Measurements from ENCODE around the gene C6orf118.

C6orf118 gene

GRCh38 chr6:165308926-165309731 is at the start of gene C6orf118:
Gene C6orf118 (minus strand): TSS chr6:165309605. CDS start chr6:165309586, 19 bp downstream.
- DNase-seq (ENCODE audit: extremely low read depth in 1 of 2, low read depth in 1 of 2), result no peak

GRCh38 chr6:165345700-165346099 is 36.3 kb upstream of the C6orf118 start:
- DNase-seq (ENCODE audit: extremely low read depth in 1 of 2, low read depth in 1 of 2), result no peak

- no peak for DNase-seq (ENCODE audit: extremely low read depth in 1 of 2, low read depth in 1 of 2)
Observed at GRCh38 chr6:165340532-165340931, 31.1 kb upstream of the C6orf118 start.

GRCh38 chr6:165325609-165326008 is 16.2 kb upstream of the C6orf118 start:
- DNase-seq (ENCODE audit: extremely low read depth in 1 of 2, low read depth in 1 of 2), result no peak

GRCh38 chr6:165321555-165322145 is 12.2 kb upstream of the C6orf118 start:
- no peak for DNase-seq (ENCODE audit: extremely low read depth in 1 of 2, low read depth in 1 of 2)

- no peak for DNase-seq (ENCODE audit: extremely low read depth in 1 of 2, low read depth in 1 of 2)
Observed at GRCh38 chr6:165321150-165321549, 11.7 kb upstream of the C6orf118 start.

GRCh38 chr6:165317723-165318122 is 8.3 kb upstream of the C6orf118 start:
- no peak for DNase-seq (ENCODE audit: extremely low read depth in 1 of 2, low read depth in 1 of 2)

- no peak for DNase-seq (ENCODE audit: extremely low read depth in 1 of 2, low read depth in 1 of 2)
Observed at GRCh38 chr6:165306955-165307354, 2.5 kb downstream of the C6orf118 start.

GRCh38 chr6:165301372-165302246 is 7.8 kb downstream of the C6orf118 start:
- DNase-seq (ENCODE audit: extremely low read depth in 1 of 2, low read depth in 1 of 2), result no peak

GRCh38 chr6:165300422-165300936 is 8.9 kb downstream of the C6orf118 start:
- no peak for DNase-seq (ENCODE audit: extremely low read depth in 1 of 2, low read depth in 1 of 2)

GRCh38 chr6:165298875-165299274 is 10.5 kb downstream of the C6orf118 start:
- no peak for DNase-seq (ENCODE audit: extremely low read depth in 1 of 2, low read depth in 1 of 2)

GRCh38 chr6:165298402-165298801 is 11.0 kb downstream of the C6orf118 start:
- DNase-seq (ENCODE audit: extremely low read depth in 1 of 2, low read depth in 1 of 2), result no peak

GRCh38 chr6:165292657-165293056 is 16.7 kb downstream of the C6orf118 start:
- no peak for DNase-seq (ENCODE audit: extremely low read depth in 1 of 2, low read depth in 1 of 2)

GRCh38 chr6:165274611-165275010 is 34.8 kb downstream of the C6orf118 start:
- no peak for DNase-seq (ENCODE audit: extremely low read depth in 1 of 2, low read depth in 1 of 2)

- no peak for DNase-seq (ENCODE audit: extremely low read depth in 1 of 2, low read depth in 1 of 2)
Observed at GRCh38 chr6:165272585-165272984, 36.8 kb downstream of the C6orf118 start.

GRCh38 chr6:165268987-165269386 is 40.4 kb downstream of the C6orf118 start:
- DNase-seq (ENCODE audit: extremely low read depth in 1 of 2, low read depth in 1 of 2), result no peak

GRCh38 chr6:165266621-165267020 is 42.8 kb downstream of the C6orf118 start:
- no peak for DNase-seq (ENCODE audit: extremely low read depth in 1 of 2, low read depth in 1 of 2)

- DNase-seq (ENCODE audit: extremely low read depth in 1 of 2, low read depth in 1 of 2), result no peak
Observed at GRCh38 chr6:165266191-165266590, 43.2 kb downstream of the C6orf118 start.

- no peak for DNase-seq (ENCODE audit: extremely low read depth in 1 of 2, low read depth in 1 of 2)
Observed at GRCh38 chr6:165260462-165260861, 48.9 kb downstream of the C6orf118 start.

GRCh38 chr6:165249808-165250207 is 59.6 kb downstream of the C6orf118 start:
- no peak for DNase-seq (ENCODE audit: extremely low read depth in 1 of 2, low read depth in 1 of 2)

- DNase-seq (ENCODE audit: extremely low read depth in 1 of 2, low read depth in 1 of 2), result no peak
Observed at GRCh38 chr6:165245701-165246100, 63.7 kb downstream of the C6orf118 start.

Measured in activated CD8-positive, alpha-beta memory T cell treated with anti-CD3 and anti-CD28 coated beads for 1 hour (primary cell).